Motor neuron (in vitro differentiated cells): ENCODE results near the gene EIF4G3. TPM values are rescaled to one million over a fixed set of nuclear protein-coding genes. Genes with fewer than 3 reads are reported as not detected.
A peak's percentile ranks its signal among the peaks of the same experiment; 100 is the strongest.

Experiments used
- ATAC-seq, 8 experiments: fragments of 200-7000 bp; cut with Tn5 transposase; replicated peaks in 6 of 8; 2 replicates each; pipeline ENCODE4 v1.8.0; 2021; ENCODE audit warnings: mild to moderate bottlenecking in 8 of 8, moderate library complexity in 8 of 8
- H3K27ac ChIP-seq, 2 donors: fragments of 250-450 bp; sonication (Bioruptor Pico); 2 replicates each; pipeline ENCODE4 v1.9.0; 2021; ENCODE audit warnings: antibody characterized with exemption in 2 of 2, mild to moderate bottlenecking in 2 of 2, moderate library complexity in 1 of 2
- H3K4me1 ChIP-seq, 2 donors: fragments of 250-450 bp; sonication (Bioruptor Pico); replicated peaks in 1 of 2; 2 replicates each; pipeline ENCODE4 v1.6.1; 2021; ENCODE audit warnings: antibody characterized with exemption in 2 of 2, mild to moderate bottlenecking in 2 of 2, moderate library complexity in 1 of 2
- H3K4me3 ChIP-seq, 5 donors: fragments of 250-450 bp; sonication (Bioruptor Pico); 2 replicates each; pipeline ENCODE4 v1.9.0; 2021; ENCODE audit warnings: antibody characterized with exemption in 5 of 5, mild to moderate bottlenecking in 5 of 5, moderate library complexity in 4 of 5
- WGBS, 10 experiments: fragments of 450-650 bp; shearing (Covaris generic); methylation state at CpG; one replicate each; pipeline ENCODE4 v1.0.0; 2022; 5-methylcytosine and 5-hydroxymethylcytosine counted together
- in situ Hi-C, 9 experiments: fragments of 400-800 bp; cut with MboI; loops; one replicate each; pipeline ENCODE4 v1.15.0; 2021; ENCODE audit warnings: low sequenced_read_pairs in 9 of 9, low pct_unique_long_range_greater_than_20kb in 2 of 9; ENCODE audit not compliant: unreplicated experiment in 9 of 9
- total RNA-seq, 8 experiments: library from RNA; unstranded; fragments of 300-600 nt; gene quantifications; 2 replicates each; pipeline versions ENCODE4 v1.2.3 to v1.2.4, GENCODE V29; 2022

Gene EIF4G3
- total RNA-seq, 8 experiments from 2014 or later, result 57.4 to 114 (median 72.9) TPM

DNA sequence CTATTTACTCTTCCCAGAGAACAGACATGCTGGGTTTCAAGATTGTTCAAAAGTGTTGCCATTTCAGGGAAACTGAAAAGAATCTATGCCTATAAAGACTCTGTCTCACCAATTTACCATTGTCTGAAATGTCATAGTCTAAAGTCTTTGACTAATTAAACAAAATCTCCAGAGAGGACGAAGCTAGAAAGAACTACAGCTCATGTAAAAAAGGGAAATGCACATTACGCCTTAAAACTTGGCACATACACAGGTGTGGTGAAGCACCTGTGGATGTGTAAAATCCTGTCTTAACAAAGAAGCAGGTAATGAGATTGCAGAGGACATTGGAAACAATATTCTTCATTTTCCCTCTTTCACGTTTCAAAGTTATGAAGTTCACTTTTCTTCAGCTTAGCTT lies 130.6 kb downstream of the EIF4G3 start:
- no peaks in the 10 kb centered on the region for H3K4me1 ChIP-seq
- no peak overlapping the region for H3K27ac ChIP-seq
- no peak overlapping the region for H3K4me3 ChIP-seq
- ATAC-seq, result no peak
- WGBS, 10 experiments, result 84 to 100% (median 97%) methylated on average over 1 to 3 of the region's 3 CpGs; no CpG with 5 or more reads in 1 of the 10 experiments
- in situ Hi-C loops, result no loop called here

DNA sequence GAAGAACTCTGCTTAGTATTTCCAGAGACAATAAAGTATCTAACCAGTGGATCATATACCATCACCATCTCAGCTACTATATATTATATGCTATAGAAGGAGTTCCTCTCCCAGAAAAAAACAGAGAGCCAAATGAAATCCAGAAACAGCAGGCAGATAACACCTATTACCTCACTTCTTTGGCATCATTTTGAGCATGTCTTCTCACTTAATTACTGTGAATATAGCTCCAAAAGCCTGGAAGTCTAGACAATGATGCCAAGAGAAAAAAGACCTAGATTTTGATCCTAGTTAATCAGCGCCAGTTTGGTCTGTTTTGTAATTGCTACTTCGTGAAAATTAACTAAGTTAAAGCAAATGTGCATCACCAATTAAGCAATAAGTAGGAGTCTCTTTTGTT lies 131.3 kb downstream of the EIF4G3 start:
- Histone ChIP-seq H3K27ac (no peak overlapping the region), H3K4me1 (no peaks in the 10 kb centered on the region), H3K4me3 (no peak overlapping the region)
- ATAC-seq, result no peak
- in situ Hi-C loops, result no loop called here
- WGBS, 10 experiments, result 21 to 96% (median 87%) methylated on average over 1 to 2 of the region's 2 CpGs; no CpG with 5 or more reads in 1 of the 10 experiments

DNA sequence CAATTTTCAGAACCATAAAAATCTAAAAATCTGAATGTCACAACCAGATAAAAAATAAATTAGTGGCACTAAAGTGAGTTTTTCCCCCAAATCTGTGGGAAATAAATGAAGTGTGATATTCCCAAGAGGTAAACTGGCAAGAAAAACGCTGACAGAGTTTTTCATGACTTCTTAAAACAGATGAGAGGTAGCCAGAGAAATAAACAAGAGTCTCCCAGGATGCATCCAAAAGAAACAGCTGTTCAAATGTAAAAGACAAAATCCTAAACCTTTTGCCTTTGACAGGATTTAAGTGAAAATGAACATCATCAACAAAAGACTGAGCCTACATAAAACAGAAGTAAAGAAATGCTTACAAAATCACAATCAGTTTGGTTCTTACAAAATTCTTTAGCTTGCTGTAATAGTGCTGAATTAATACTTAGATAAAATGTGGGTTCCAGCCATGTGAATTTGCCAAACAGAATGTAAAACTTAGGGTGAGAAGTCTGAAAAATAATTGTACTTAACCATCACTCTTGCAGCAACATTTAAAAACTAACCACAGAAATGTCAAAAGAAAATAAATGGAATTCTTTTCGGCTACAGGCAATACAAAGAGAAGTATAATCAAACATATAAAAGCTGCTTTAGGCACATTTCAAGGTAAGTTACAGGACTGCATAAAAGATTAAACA lies 133.6 kb downstream of the EIF4G3 start:
- Histone ChIP-seq H3K27ac (no peak overlapping the region), H3K4me3 (no peak overlapping the region), H3K4me1 (no peaks in the 10 kb centered on the region)
- WGBS, 10 experiments, result 33 to 80% (median 57%) methylated on average over 1 to 2 of the region's 2 CpGs
- in situ Hi-C loops, result no loop called here
- no peak for ATAC-seq

DNA sequence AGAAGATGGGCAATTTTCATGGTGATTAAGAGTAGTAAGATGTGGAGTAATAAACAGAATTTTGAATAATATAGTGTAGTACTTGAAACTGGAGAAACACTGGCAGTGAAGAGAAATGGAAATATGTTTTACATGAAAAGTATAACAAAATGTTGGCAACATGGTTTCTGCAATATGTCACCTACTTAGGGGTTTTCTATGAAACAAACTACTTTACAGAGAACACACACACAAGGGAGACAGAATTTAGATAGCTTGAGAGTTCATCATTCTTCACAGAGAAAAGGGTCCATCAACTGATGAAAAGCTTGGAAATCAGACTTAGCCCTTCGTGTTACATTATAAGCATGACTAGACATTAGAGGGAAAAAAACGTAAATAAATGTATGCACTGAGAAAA lies 135.2 kb downstream of the EIF4G3 start:
- Histone ChIP-seq H3K4me1 (no peaks in the 10 kb centered on the region), H3K27ac (no peak overlapping the region), H3K4me3 (no peak overlapping the region)
- ATAC-seq, result no peak
- 73 to 100% (median 93%) methylated on average over 2 of the region's 2 CpGs; no CpG with 5 or more reads in 2 of the 10 experiments for WGBS, 10 experiments
- in situ Hi-C loops, result no loop called here

GRCh38 chr1:21037091-21037490 lies 139.6 kb downstream of the EIF4G3 start:
- WGBS, 10 experiments, result 87 to 100% (median 97%) methylated on average over 2 to 3 of the region's 3 CpGs
- no peak overlapping the region for H3K27ac ChIP-seq
- in situ Hi-C loops, result no loop called here
- H3K4me3 ChIP-seq, result no peak overlapping the region
- H3K4me1 ChIP-seq, result no peaks in the 10 kb centered on the region
- ATAC-seq, result no peak

- Histone ChIP-seq H3K4me1 (no peaks in the 10 kb centered on the region), H3K27ac (no peak overlapping the region), H3K4me3 (no peak overlapping the region)
- 65 to 83% methylated on average over 1 to 2 of the region's 2 CpGs; no CpG with 5 or more reads in 8 of the 10 experiments for WGBS, 10 experiments
- in situ Hi-C loops, result no loop called here
- ATAC-seq, result peak in 2 of 8 experiments; percentile 36 to 39
Measured at GRCh38 chr1:21035794-21036193, 140.9 kb downstream of the EIF4G3 start.

GRCh38 chr1:21034725-21035628 lies 141.7 kb downstream of the EIF4G3 start:
- WGBS, 10 experiments, result 80 to 100% (median 92%) methylated on average over 1 to 5 of the region's 14 CpGs; no CpG with 5 or more reads in 3 of the 10 experiments
- Histone ChIP-seq H3K27ac (no peak overlapping the region), H3K4me1 (no peaks in the 10 kb centered on the region), H3K4me3 (no peak overlapping the region)
- ATAC-seq, result peak in 2 of 8 experiments; percentile 13 to 23
- in situ Hi-C loops, result no loop called here

- no peak for ATAC-seq
- Histone ChIP-seq H3K27ac (no peak overlapping the region), H3K4me1 (no peaks in the 10 kb centered on the region), H3K4me3 (no peak overlapping the region)
- 0 to 100% (median 90%) methylated on average over 2 to 3 of the region's 3 CpGs for WGBS, 10 experiments
- in situ Hi-C loops, result no loop called here
Measured at GRCh38 chr1:21032741-21033140, 144.0 kb downstream of the EIF4G3 start.

- no peak for ATAC-seq
- in situ Hi-C loops, result no loop called here
- Histone ChIP-seq H3K4me1 (no peaks in the 10 kb centered on the region), H3K27ac (no peak overlapping the region), H3K4me3 (no peak overlapping the region)
- WGBS, 10 experiments, result 86 to 100% (median 95%) methylated on average over 1 of the region's 1 CpG; no CpG with 5 or more reads in 6 of the 10 experiments
Measured at GRCh38 chr1:21030181-21030580, 146.5 kb downstream of the EIF4G3 start.

DNA sequence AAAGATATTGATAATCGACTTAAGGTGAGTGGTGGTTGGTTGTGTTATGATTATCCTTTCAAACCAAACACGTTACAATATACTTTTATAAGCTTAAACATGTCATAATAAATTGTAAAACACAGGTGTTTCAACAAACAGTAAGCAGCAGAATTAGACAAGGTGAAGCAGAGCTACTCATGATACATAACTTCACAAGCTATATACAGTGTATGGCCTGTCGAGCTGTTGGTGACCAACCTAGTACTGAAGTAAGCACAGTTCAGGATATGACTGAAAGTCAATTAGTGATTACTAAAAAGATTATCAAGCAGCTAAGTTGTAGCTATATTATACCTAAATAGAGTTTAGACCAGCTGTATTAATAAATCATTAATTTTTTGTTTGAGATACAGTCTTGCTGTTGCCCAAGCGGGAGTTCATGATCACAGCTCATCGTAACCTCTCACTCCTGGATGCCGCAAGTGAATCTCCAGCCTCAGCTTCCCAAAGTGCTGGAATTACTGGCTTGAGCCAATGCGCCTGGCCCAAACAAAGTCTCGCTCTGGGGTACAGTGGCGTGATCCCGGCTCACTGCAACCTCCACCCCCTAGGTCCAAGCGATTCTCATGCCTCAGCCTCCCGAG lies 148.1 kb downstream of the EIF4G3 start:
- no peak for ATAC-seq
- no peak overlapping the region for H3K27ac ChIP-seq
- no peak overlapping the region for H3K4me3 ChIP-seq
- in situ Hi-C loops, result no loop called here
- WGBS, 10 experiments, result 92 to 100% (median 100%) methylated on average over 2 to 12 of the region's 12 CpGs
- H3K4me1 ChIP-seq, result no peaks in the 10 kb centered on the region

DNA sequence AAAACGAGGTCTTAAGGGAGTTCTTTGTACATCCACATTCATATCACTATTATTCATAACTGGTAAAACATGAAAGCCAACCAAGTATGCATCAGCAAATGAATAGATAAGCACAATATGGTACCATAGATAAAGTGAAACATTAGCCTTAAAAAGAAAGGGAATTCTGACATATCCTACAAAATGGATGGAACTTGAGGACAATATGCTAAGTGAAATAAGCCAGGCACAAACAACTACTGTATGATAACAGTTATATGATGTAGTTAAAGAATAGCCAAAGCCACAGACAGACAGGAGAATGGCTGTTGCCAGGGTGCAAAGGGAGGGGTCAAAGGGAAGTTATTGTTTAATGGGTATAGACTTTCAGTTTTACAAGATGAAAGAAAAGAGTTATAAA lies 148.9 kb downstream of the EIF4G3 start:
- 67 to 100% (median 87%) methylated on average over 1 of the region's 1 CpG; no CpG with 5 or more reads in 2 of the 10 experiments for WGBS, 10 experiments
- Histone ChIP-seq H3K4me1 (no peaks in the 10 kb centered on the region), H3K27ac (no peak overlapping the region), H3K4me3 (no peak overlapping the region)
- in situ Hi-C loops, result no loop called here
- ATAC-seq, result no peak

- 80 to 100% (median 93%) methylated on average over 1 to 4 of the region's 4 CpGs for WGBS, 10 experiments
- ATAC-seq, result peak in 1 of 8 experiments; percentile 12
- in situ Hi-C loops, result no loop called here
- no peak overlapping the region for H3K27ac ChIP-seq
- H3K4me1 ChIP-seq, result no peaks in the 10 kb centered on the region
- H3K4me3 ChIP-seq, result no peak overlapping the region
Measured at GRCh38 chr1:21024918-21025317, 151.8 kb downstream of the EIF4G3 start.
